Measurements from ENCODE around the gene TRAK1. TPM values are rescaled to one million over a fixed set of nuclear protein-coding genes. Genes with fewer than 3 reads are reported as not detected.

TRAK1 gene
- total RNA-seq, 1 donor from 2014 or later: 169 TPM

- DNase-seq: no peak
These were observed 119.6 kb downstream of the TRAK1 start for GRCh38 chr3:42210726-42211125.

- DNase-seq: no peak
These were observed 122.3 kb downstream of the TRAK1 start for GRCh38 chr3:42213417-42213816.

GRCh38 chr3:42214064-42214463, 122.9 kb downstream of the TRAK1 start:
- no peak for DNase-seq

- DNase-seq: no peak
These were observed 123.6 kb downstream of the TRAK1 start for GRCh38 chr3:42214565-42215283.

GRCh38 chr3:42216302-42216701, 125.1 kb downstream of the TRAK1 start:
- no peak for DNase-seq

GRCh38 chr3:42216931-42217333, 125.8 kb downstream of the TRAK1 start:
- DNase-seq: no peak

GRCh38 chr3:42220436-42221121, 129.4 kb downstream of the TRAK1 start:
- no peak for DNase-seq

GRCh38 chr3:42222942-42223693, 132.0 kb downstream of the TRAK1 start:
- DNase-seq: no peak

- DNase-seq: no peak
These were observed 133.0 kb downstream of the TRAK1 start for GRCh38 chr3:42224178-42224577.

- DNase-seq: no peak
These were observed 133.7 kb downstream of the TRAK1 start for GRCh38 chr3:42224658-42225421.

- DNase-seq: no peak
These were observed 134.6 kb downstream of the TRAK1 start for GRCh38 chr3:42225486-42226363.

- no peak for DNase-seq
These were observed 135.6 kb downstream of the TRAK1 start for GRCh38 chr3:42226470-42227425.

- DNase-seq: no peak
These were observed 137.6 kb downstream of the TRAK1 start for GRCh38 chr3:42228796-42229195.

GRCh38 chr3:42229266-42229941, 138.2 kb downstream of the TRAK1 start:
- no peak for DNase-seq

- DNase-seq: peak; percentile 70
These were observed 139.0 kb downstream of the TRAK1 start for GRCh38 chr3:42229942-42230688.

GRCh38 chr3:42230860-42231259, 139.7 kb downstream of the TRAK1 start:
- DNase-seq: no peak

- no peak for DNase-seq
These were observed 144.4 kb downstream of the TRAK1 start for GRCh38 chr3:42235532-42235931.

- DNase-seq: no peak
These were observed 145.5 kb downstream of the TRAK1 start for GRCh38 chr3:42236611-42237010.

- no peak for DNase-seq
These were observed 154.9 kb downstream of the TRAK1 start for GRCh38 chr3:42246091-42246490.
